Superior temporal gyrus (tissue), 1 donor: ENCODE results near the gene SLC22A1.

Source experiments
- DNase-seq: peaks from one replicate; pipeline ENCODE4 v3.0.0-alpha.2; 2016; ENCODE audit errors: extremely low spot score

Gene SLC22A1

GRCh38 chr6:160172704-160173103, 51.1 kb downstream of the SLC22A1 start:
- no peak for DNase-seq

DNA sequence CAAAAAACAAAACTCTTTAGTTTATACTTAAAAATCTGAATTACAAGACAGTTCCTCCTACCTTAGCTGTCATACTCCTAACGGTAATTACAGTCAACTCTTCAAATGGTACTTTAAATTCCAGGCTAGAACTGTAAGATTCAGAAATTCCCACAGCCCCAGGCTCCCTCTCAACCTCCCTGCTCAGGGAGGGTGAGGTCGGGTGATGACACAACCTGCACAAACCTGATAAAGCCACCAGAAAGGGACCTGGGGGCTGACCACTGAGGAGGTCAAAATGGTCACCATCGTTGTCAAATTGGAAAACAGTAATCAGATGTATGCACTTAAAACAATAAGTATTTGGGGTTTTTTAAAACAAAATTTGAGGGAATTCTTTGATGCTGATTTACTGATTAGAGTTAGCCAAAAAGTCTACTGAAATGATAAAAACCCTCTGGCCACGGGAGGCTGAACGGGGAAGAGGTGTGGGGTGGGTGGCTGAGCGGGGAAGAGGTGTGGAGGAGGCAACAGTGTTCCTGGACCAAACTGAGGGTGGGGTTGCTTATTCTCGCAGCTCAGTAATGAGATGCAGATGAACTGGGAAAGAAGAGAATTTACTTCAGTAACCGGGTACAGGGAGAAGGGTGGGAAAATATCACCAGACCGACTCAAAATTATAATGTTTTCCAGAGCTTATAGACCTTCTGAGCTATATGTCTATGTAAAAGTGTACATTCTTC, 52.4 kb downstream of the SLC22A1 start:
- DNase-seq = no peak

GRCh38 chr6:160174681-160175080, 53.1 kb downstream of the SLC22A1 start:
- no peak for DNase-seq

DNA sequence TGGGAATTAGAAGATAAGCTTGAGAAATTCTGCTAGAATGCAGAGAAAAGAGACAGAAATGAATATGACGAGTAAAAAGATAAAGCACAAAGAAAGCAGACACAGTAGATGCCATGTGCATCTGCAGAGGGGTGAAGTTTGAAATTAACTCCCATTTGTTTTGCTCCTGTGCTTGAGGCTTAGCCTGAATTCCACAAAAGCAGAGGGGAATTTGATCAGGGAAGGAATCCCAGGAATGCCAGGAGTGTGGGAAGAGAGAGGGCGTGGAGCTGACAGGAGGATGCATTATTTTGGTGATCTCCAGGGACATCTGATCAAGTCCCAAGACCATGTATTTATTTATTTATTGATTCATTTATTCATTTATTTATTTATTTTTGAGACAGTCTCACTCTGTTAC, 55.6 kb downstream of the SLC22A1 start:
- DNase-seq = no peak

DNA sequence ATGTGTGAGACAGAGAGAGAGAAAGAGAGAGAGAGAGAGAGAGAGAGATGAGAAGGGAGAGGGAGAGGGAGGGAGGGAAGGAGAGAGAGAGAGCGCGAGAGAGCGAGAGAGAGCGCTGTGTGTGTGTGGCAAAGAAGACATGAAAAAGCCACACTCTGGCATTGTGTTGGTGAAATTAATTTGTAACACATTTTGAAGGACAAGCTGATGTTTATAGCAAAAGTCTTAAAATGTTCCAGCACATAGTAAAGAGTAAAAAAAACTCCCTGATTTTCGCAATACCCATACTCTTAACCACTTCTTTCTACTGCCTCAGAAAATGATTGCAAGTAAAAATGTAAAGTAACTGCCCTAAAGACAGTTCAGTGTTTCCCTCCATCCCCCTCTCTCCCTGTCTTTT, 56.7 kb downstream of the SLC22A1 start:
- DNase-seq = no peak

GRCh38 chr6:160180706-160181105, 59.1 kb downstream of the SLC22A1 start:
- DNase-seq = no peak

DNA sequence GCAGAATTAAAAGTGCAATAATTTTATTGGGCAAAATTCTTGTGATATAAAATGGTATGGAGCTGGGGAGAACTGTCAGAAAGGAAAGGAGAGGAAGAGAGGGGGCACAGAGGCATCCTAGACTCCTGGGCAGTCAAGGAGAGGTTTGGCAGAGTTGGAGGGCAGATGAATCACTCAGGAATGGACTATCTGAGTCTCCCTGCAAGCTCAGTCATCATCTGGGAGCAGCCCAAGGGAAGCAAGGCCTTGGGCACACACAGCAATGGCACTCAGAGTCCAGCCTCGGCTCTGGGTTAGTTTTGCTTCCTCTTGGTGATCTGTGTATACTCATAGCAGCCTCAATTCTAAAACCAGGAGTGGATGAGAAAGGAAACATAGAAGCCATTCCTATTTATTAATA, 67.2 kb downstream of the SLC22A1 start:
- DNase-seq = no peak

GRCh38 chr6:160190081-160190480, 68.5 kb downstream of the SLC22A1 start:
- DNase-seq = no peak

GRCh38 chr6:160190973-160191372, 69.4 kb downstream of the SLC22A1 start:
- no peak for DNase-seq

- DNase-seq = no peak
These were observed 71.2 kb downstream of the SLC22A1 start for GRCh38 chr6:160192840-160193239.

GRCh38 chr6:160194808-160195207, 73.2 kb downstream of the SLC22A1 start:
- no peak for DNase-seq

DNA sequence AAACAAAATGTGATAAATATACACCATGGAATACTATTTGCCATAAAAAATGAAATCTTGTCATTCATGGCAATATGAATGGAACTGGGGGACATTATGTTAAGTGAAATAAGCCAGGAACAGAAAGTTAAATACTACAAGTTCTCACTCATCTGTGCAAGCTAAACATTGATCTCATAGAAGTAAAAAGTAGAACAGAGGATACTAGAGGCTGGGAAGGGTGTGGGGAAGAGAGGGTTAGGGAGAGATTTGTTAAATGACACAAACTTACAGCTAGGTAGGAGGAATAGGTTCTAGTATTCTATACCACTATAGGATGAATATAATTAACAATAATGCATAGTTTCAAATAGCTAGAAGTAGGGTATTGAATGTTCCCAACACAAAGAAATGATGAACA, 76.0 kb downstream of the SLC22A1 start:
- no peak for DNase-seq

DNA sequence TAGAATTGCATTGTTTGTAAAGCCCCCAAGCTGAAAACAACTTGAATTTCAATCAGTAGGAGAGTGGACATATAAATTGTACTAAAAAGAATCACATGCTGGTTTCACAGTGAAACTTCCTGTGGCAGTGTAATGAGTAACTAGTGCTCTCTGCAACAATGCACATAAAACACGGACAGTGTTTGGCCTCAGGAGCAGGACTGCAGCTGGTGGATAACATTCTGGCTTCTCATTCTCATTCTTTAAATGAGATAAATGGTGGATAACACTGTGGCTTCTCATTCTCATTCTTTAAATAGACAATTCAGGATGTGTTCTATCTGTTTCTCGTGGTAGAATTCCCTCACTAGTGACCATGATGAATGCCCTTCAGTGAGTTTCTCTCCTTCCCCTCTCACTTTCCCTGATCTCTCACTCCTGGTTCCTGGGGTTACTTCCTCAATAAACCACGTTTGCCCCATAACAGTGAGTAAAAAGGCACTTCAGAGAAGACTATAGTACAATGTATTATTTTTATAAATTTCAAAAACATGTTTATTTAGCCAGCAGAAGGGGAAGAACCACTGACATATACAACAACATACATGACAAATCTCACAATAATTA, 77.1 kb downstream of the SLC22A1 start:
- no peak for DNase-seq

GRCh38 chr6:160201061-160201460, 79.4 kb downstream of the SLC22A1 start:
- DNase-seq = no peak

GRCh38 chr6:160202411-160202810, 80.8 kb downstream of the SLC22A1 start:
- DNase-seq = no peak

DNA sequence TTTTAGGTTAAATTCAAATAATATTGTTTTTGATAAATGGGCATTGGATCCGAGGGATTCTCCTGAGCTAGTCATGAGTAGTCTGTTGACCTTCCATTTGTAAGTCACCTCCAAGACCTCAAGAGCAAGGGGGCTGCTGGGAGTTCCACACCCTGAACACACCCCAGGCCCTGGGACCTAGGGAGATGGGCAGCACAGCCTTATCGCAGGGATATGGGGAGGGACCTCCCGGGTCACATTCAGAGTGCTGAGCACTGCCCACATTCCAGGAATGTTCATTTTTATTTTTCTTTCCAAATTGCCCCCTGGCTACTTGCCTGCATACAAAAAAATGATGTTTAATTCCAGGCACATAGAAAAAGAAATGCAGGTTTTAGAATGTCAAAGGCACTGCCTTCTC, 81.5 kb downstream of the SLC22A1 start:
- DNase-seq = no peak

GRCh38 chr6:160203522-160203921, 81.9 kb downstream of the SLC22A1 start:
- DNase-seq = no peak

- no peak for DNase-seq
These were observed 82.3 kb downstream of the SLC22A1 start for GRCh38 chr6:160203953-160204352.

GRCh38 chr6:160204710-160205109, 83.1 kb downstream of the SLC22A1 start:
- DNase-seq = no peak

DNA sequence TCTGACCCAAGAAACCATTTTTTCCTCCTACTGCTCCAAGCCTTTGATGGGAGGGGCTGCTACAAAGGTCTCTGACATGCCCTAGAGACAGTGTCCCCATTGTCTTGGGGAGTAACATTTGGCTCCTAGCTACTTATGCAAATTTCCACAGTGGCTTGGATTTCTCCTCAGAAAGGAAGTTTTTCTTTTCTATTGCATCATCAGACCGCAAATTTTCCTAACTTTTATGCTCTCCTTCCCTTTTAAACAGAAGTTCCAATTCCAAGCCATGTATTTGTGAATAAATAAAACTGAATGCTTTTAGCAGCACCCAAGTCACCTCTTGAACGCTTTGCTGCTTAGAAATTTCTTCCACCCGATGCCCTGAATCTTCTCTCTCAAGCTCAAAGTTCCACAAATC, 86.0 kb downstream of the SLC22A1 start:
- DNase-seq = no peak
